HEK293T (cell line): Measurements from ENCODE around the gene NPR3.

Experiments used
- ARNT ChIP-seq: fragments of 450-650 bp; IDR thresholded peaks from 2 replicates; pipeline ENCODE4 v1.6.1; 2017; ENCODE audit warnings: mild to moderate bottlenecking
- BHLHE40 ChIP-seq: fragments of 450-650 bp; IDR thresholded peaks from 2 replicates; pipeline ENCODE4 v1.6.1; 2016; ENCODE audit warnings: mild to moderate bottlenecking, moderate library complexity, borderline replicate concordance
- FOXA1 ChIP-seq: fragments of 450-650 bp; IDR thresholded peaks from 2 replicates; pipeline ENCODE4 v1.6.1; 2016; ENCODE audit warnings: mild to moderate bottlenecking
- FOXK2 ChIP-seq: fragments of 450-650 bp; IDR thresholded peaks from 2 replicates; pipeline ENCODE4 v1.6.1; 2016; ENCODE audit warnings: mild to moderate bottlenecking
- FOXM1 ChIP-seq: fragments of 450-650 bp; IDR thresholded peaks from 2 replicates; pipeline ENCODE4 v1.6.1; 2017; ENCODE audit warnings: mild to moderate bottlenecking, borderline replicate concordance
- L3MBTL2 ChIP-seq: fragments of 450-650 bp; conservative IDR thresholded peaks from 2 replicates; pipeline ENCODE4 v1.6.1; 2016; ENCODE audit warnings: mild to moderate bottlenecking
- LEF1 ChIP-seq: fragments of 450-650 bp; IDR thresholded peaks from 2 replicates; pipeline ENCODE4 v1.6.1; 2017; ENCODE audit warnings: mild to moderate bottlenecking, borderline replicate concordance
- NFRKB ChIP-seq: fragments of 450-650 bp; IDR thresholded peaks from 2 replicates; pipeline ENCODE4 v1.6.1; 2016; ENCODE audit warnings: mild to moderate bottlenecking, moderate library complexity
- SP1 ChIP-seq: fragments of 450-650 bp; IDR thresholded peaks from 2 replicates; pipeline ENCODE4 v1.6.1; 2017
- SUZ12 ChIP-seq: fragments of 450-650 bp; IDR thresholded peaks from 2 replicates; pipeline ENCODE4 v1.6.1; 2016; ENCODE audit warnings: mild to moderate bottlenecking
- TARDBP ChIP-seq: fragments of 450-650 bp; IDR thresholded peaks from 2 replicates; pipeline ENCODE4 v1.6.1; 2016

GRCh38 chr5:32791536-32792243 is 80.6 kb downstream of the NPR3 start:
- TF ChIP-seq SP1 (no peak), FOXK2 (no peak), TARDBP (no peak), FOXM1 (no peak), SUZ12 (no peak), NFRKB (no peak), BHLHE40 (no peak), LEF1 (no peak), ARNT (no peak), L3MBTL2 (no peak), FOXA1 (no peak)
